ENCODE measurements around the gene STK36.

DNA sequence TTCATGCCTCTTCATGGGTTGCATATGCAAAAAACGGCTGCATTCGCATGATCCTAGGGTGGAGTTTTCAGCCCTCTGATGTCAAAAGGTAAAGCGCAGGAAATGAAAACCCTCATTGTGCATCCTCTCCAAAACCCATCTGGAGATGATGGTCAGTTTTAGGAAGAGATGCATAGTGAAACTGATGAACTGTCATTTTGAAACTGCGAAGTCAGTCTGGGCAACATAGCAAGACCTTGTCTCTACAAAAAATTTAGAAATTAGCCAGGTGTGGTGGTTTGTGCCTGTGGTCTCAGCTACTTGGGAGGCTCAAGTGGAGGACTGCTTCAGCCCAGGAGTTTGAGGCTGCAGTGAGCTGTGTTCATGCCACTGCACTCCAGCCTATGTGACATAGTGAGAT lies 36.2 kb downstream of the STK36 start:
- TF ChIP-seq CTCF (IDR thresholded peaks at IDR 0.05) (no peak), POLR2A (IDR thresholded peaks at IDR 0.05) (no peak)
